AG09309 (cell line): ENCODE results near the gene KRTAP3-1.

Experiments
- DNase-seq: peaks from one replicate; pipeline ENCODE4 v3.0.0-alpha.2; 2010; ENCODE audit warnings: low read depth
- H3K4me3 ChIP-seq: 2 replicates; pipeline ENCODE4 v1.5.1; 2011; ENCODE audit warnings: mild to moderate bottlenecking, low read depth, low read length, moderate library complexity; ENCODE audit not compliant: control insufficient read depth
- TF ChIP-seq, protein P1 (sequence below): IDR thresholded peaks from 2 replicates; pipeline ENCODE4 v1.5.1; 2011; ENCODE audit warnings: mild to moderate bottlenecking, low read depth, low read length, inconsistent platforms; ENCODE audit not compliant: insufficient read depth, control insufficient read depth; ENCODE audit errors: missing control alignments

Gene KRTAP3-1

GRCh38 chr17:41024697-41025096 is 15.8 kb upstream of the KRTAP3-1 start:
- TF ChIP-seq, protein P1, sequence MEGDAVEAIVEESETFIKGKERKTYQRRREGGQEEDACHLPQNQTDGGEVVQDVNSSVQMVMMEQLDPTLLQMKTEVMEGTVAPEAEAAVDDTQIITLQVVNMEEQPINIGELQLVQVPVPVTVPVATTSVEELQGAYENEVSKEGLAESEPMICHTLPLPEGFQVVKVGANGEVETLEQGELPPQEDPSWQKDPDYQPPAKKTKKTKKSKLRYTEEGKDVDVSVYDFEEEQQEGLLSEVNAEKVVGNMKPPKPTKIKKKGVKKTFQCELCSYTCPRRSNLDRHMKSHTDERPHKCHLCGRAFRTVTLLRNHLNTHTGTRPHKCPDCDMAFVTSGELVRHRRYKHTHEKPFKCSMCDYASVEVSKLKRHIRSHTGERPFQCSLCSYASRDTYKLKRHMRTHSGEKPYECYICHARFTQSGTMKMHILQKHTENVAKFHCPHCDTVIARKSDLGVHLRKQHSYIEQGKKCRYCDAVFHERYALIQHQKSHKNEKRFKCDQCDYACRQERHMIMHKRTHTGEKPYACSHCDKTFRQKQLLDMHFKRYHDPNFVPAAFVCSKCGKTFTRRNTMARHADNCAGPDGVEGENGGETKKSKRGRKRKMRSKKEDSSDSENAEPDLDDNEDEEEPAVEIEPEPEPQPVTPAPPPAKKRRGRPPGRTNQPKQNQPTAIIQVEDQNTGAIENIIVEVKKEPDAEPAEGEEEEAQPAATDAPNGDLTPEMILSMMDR = no peak
- DNase-seq = no peak
- no peak overlapping the region for H3K4me3 ChIP-seq

- no peak overlapping the region for H3K4me3 ChIP-seq
- DNase-seq = no peak
- TF ChIP-seq, protein P1 = no peak
Measured at GRCh38 chr17:41020336-41020735, 11.4 kb upstream of the KRTAP3-1 start.

GRCh38 chr17:41019415-41019814 is 10.5 kb upstream of the KRTAP3-1 start:
- TF ChIP-seq, protein P1 = no peak
- DNase-seq = no peak
- no peak overlapping the region for H3K4me3 ChIP-seq

- TF ChIP-seq, protein P1 = no peak
- no peak for DNase-seq
- no peak overlapping the region for H3K4me3 ChIP-seq
Measured at GRCh38 chr17:41018541-41018940, 9.6 kb upstream of the KRTAP3-1 start.

DNA sequence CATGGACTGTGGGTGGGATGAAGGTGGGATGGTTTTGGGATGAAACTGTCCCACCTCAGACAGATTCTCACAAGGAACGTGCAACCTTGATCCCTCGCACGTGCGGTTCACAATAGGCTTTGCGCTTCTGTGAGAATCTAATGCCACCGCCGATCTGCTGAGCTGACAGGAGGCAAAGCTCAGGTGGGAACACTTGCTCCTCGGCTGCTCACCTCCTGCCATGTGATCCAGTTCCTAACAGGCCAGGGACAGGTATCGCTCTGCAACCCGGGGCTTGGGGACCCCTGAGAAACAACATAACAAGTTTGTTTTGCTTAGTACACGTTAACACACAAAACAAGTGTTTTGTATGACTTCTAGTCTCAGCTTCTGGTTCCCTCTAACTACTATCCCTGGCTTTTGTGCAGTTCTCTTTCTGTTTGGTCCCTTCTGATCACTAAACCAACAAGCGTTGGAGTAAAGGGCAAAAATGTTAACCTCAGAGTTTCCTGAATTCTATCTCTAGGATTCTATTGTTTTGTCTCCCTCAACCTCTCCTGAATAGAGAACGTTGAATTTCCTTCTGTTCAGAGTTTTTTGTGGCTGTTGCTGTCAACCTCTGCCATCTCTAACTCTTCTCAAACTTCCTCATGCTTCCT is 7.8 kb upstream of the KRTAP3-1 start:
- H3K4me3 ChIP-seq = no peak overlapping the region
- TF ChIP-seq, protein P1 = no peak
- no peak for DNase-seq

DNA sequence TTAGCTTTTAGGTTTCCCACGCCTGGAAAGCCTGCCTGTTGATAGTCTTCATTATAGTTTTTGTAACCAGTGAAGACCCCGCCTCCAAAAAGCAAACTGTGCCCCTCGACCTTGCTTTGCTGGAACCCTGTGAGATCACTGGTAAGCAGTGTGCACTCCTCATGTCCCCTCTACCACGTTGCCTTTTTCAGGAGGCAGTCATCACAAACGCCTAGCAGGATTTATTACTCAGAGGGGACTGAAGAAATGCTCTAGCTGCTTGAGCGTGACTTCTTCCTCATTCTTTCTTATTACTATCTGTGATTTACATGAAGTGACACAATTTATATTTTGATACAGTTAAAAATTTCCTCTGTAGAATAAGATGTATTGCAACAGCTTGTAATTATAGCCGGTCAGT is 6.5 kb upstream of the KRTAP3-1 start:
- no peak overlapping the region for H3K4me3 ChIP-seq
- TF ChIP-seq, protein P1 = no peak
- no peak for DNase-seq
